Endothelial cell (in vitro differentiated cells): ENCODE measurements around the gene ZNF441. TPM values are rescaled to one million over a fixed set of nuclear protein-coding genes. Genes with fewer than 3 reads are reported as not detected.

Experiments used
- DNase-seq: peaks from one replicate; pipeline ENCODE4 v3.0.0; 2021; ENCODE audit warnings: low spot score
- H3K27ac Mint-ChIP-seq: one replicate; pipeline ENCODE4 v1.8.0; 2021; ENCODE audit warnings: mixed read lengths, inconsistent platforms; ENCODE audit not compliant: unreplicated experiment
- H3K27me3 Mint-ChIP-seq: one replicate; pipeline ENCODE4 v1.8.0; 2021; ENCODE audit warnings: mild to moderate bottlenecking, moderate library complexity, mixed read lengths, inconsistent platforms; ENCODE audit not compliant: unreplicated experiment
- H3K36me3 Mint-ChIP-seq: one replicate; pipeline ENCODE4 v1.8.0; 2021; ENCODE audit warnings: mild to moderate bottlenecking, low read depth, mixed read lengths, inconsistent platforms; ENCODE audit not compliant: unreplicated experiment
- H3K4me1 Mint-ChIP-seq: one replicate; pipeline ENCODE4 v1.8.0; 2021; ENCODE audit warnings: mild to moderate bottlenecking, mixed read lengths, inconsistent platforms; ENCODE audit not compliant: unreplicated experiment
- H3K4me3 Mint-ChIP-seq: one replicate; pipeline ENCODE4 v1.8.0; 2021; ENCODE audit warnings: mild to moderate bottlenecking, mixed read lengths, inconsistent platforms; ENCODE audit not compliant: unreplicated experiment
- H3K9me3 Mint-ChIP-seq: one replicate; pipeline ENCODE4 v1.8.0; 2021; ENCODE audit warnings: mixed read lengths, inconsistent platforms; ENCODE audit not compliant: unreplicated experiment
- total RNA-seq: library from RNA; stranded (reverse); fragmentation: NEBNext Ultra II Directional; extraction: Animal tissue kit (Norgen Biotek cat#: 25700); gene quantifications from one replicate; pipeline ENCODE4 v1.2.1, GENCODE V29; 2021; ENCODE audit not compliant: unreplicated experiment
- TF ChIP-seq, protein P1 (sequence below): fragments of 200-600 bp; sonication (generic); IDR thresholded peaks from one replicate; pipeline ENCODE4 v1.5.0; 2021; ENCODE audit warnings: antibody characterized with exemption; ENCODE audit not compliant: unreplicated experiment

Gene ZNF441
- total RNA-seq, 1 donor from 2014 or later = 0.05 TPM

GRCh38 chr19:11749751-11750150 lies 17.0 kb upstream of the ZNF441 start:
- TF ChIP-seq, protein P1, sequence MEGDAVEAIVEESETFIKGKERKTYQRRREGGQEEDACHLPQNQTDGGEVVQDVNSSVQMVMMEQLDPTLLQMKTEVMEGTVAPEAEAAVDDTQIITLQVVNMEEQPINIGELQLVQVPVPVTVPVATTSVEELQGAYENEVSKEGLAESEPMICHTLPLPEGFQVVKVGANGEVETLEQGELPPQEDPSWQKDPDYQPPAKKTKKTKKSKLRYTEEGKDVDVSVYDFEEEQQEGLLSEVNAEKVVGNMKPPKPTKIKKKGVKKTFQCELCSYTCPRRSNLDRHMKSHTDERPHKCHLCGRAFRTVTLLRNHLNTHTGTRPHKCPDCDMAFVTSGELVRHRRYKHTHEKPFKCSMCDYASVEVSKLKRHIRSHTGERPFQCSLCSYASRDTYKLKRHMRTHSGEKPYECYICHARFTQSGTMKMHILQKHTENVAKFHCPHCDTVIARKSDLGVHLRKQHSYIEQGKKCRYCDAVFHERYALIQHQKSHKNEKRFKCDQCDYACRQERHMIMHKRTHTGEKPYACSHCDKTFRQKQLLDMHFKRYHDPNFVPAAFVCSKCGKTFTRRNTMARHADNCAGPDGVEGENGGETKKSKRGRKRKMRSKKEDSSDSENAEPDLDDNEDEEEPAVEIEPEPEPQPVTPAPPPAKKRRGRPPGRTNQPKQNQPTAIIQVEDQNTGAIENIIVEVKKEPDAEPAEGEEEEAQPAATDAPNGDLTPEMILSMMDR = no peak

DNA sequence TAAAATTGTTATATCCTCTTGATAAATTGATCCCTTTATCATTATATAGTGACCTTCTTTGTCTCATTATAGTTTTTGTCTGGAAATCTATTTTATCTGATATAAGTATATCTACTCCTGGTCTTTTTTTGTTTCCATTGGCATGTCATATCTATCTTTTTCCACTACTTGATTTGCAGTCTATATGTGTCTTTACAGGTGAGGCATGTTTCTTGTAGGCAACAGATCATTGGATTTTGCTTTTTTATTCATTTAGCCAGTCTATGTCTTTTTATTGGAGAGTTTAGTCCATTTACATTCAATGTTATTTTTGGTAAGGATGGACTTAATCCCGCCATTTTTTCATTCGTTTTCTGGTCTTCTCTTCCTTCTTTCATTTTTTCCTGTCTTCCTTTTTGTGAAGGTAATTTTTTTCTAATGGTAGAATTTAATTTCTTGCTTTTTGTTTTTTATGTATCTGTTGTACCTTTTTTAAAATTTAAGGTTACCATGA lies 14.5 kb upstream of the ZNF441 start:
- no peak overlapping the region for H3K4me3 Mint-ChIP-seq
- H3K27ac Mint-ChIP-seq = no peak overlapping the region
- no peak for DNase-seq
- H3K4me1 Mint-ChIP-seq = no peaks in the 10 kb centered on the region
- peaks cover 30% of the 10 kb centered on the region for H3K9me3 Mint-ChIP-seq
- no peaks in the 10 kb centered on the region for H3K27me3 Mint-ChIP-seq
- H3K36me3 Mint-ChIP-seq = no peaks in the 10 kb centered on the region
- TF ChIP-seq, protein P1 = no peak

More at GRCh38 chr19:11749751-11750150, 17.0 kb upstream of the ZNF441 start:
- H3K27me3 Mint-ChIP-seq = peaks cover 1% of the 10 kb centered on the region
- no peaks in the 10 kb centered on the region for H3K4me1 Mint-ChIP-seq
- DNase-seq = no peak
- no peak overlapping the region for H3K27ac Mint-ChIP-seq
- peaks cover 31% of the 10 kb centered on the region for H3K9me3 Mint-ChIP-seq
- no peak overlapping the region for H3K4me3 Mint-ChIP-seq
- H3K36me3 Mint-ChIP-seq = no peaks in the 10 kb centered on the region

DNA sequence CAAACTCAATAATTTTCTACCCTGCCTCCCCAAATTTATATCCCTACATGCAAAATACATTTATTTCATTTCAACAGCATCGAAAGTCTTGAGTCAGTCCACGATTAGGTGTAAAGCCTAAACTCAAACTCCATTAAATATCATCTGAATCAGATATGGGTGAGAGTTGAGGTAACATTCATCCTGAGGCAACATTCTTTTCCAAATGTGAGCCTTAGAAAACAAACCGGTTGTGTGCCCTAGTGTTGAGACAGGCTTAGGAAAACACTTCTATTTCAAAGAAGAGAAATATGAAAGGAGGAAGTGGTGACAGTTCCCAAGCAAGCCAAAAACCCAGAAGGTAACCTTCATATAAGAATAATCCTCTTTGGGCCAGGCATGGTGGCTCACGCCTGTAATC lies 12.1 kb upstream of the ZNF441 start:
- TF ChIP-seq, protein P1 = no peak
- no peaks in the 10 kb centered on the region for H3K4me1 Mint-ChIP-seq
- H3K36me3 Mint-ChIP-seq = no peaks in the 10 kb centered on the region
- H3K4me3 Mint-ChIP-seq = no peak overlapping the region
- no peaks in the 10 kb centered on the region for H3K27me3 Mint-ChIP-seq
- H3K9me3 Mint-ChIP-seq = peaks cover 24% of the 10 kb centered on the region
- H3K27ac Mint-ChIP-seq = no peak overlapping the region
- DNase-seq = no peak

DNA sequence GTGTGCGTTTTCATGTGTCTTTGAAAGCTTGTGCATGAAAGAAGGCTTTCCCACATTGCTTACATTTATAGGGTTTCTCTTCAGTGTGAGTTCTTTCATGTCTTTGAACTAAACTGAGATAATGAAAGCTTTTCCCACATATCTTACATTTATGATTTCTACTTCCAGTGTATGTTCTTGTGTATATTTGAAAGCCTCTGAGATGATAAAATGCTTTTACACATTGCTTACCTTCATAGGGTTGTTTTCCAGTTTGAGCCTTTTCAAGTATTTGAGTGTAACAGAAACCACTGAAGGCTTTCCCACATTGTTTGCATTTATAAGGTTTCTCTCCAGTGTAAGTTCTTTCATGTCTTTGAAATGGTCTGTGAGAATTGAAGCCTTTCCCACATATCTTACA lies 9.8 kb upstream of the ZNF441 start:
- no peak overlapping the region for H3K4me3 Mint-ChIP-seq
- no peak for DNase-seq
- no peak overlapping the region for H3K27ac Mint-ChIP-seq
- TF ChIP-seq, protein P1 = no peak
- no peaks in the 10 kb centered on the region for H3K27me3 Mint-ChIP-seq
- peaks cover 26% of the 10 kb centered on the region for H3K9me3 Mint-ChIP-seq
- H3K36me3 Mint-ChIP-seq = no peaks in the 10 kb centered on the region
- H3K4me1 Mint-ChIP-seq = no peaks in the 10 kb centered on the region

DNA sequence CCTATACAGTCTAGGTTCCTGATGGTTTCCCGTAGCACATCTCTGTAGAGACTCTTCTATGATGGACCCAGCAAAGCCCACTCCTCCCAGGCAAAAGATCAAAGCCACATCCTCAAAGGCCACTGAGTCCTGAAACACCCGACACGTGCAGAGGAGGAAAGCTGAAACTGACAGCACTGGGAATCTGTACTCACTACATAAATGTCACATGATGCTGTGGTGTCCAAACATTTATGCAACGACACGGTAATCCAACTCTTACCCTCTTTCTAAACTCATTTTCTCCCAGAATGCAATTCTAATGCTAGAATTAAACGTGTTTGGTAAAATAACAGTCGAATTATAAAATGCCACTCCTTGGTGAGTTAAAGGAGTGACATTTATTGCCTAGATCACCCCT lies 7.0 kb upstream of the ZNF441 start:
- DNase-seq = no peak
- Mint-ChIP-seq H3K4me3 (no peak overlapping the region), H3K9me3 (peaks cover 22% of the 10 kb centered on the region), H3K36me3 (no peaks in the 10 kb centered on the region), H3K4me1 (no peaks in the 10 kb centered on the region), H3K27me3 (no peaks in the 10 kb centered on the region), H3K27ac (no peak overlapping the region)
- TF ChIP-seq, protein P1 = no peak
